ENCODE results near the gene C3orf33.

Gene C3orf33

GRCh38 chr3:155785662-155786295 is 20.3 kb downstream of the C3orf33 start:
- peak; percentile 74 for DNase-seq

- DNase-seq = no peak
Observed at GRCh38 chr3:155782390-155782953, 23.6 kb downstream of the C3orf33 start.

GRCh38 chr3:155780291-155780690 is 25.8 kb downstream of the C3orf33 start:
- no peak for DNase-seq

GRCh38 chr3:155778462-155778861 is 27.6 kb downstream of the C3orf33 start:
- DNase-seq = no peak

- DNase-seq = no peak
Observed at GRCh38 chr3:155772801-155773200, 33.3 kb downstream of the C3orf33 start.

GRCh38 chr3:155771126-155771525 is 35.0 kb downstream of the C3orf33 start:
- no peak for DNase-seq

GRCh38 chr3:155766206-155766605 is 39.9 kb downstream of the C3orf33 start:
- DNase-seq = no peak

- no peak for DNase-seq
Observed at GRCh38 chr3:155763870-155764463, 42.1 kb downstream of the C3orf33 start.

GRCh38 chr3:155760653-155761052 is 45.4 kb downstream of the C3orf33 start:
- no peak for DNase-seq

- DNase-seq = no peak
Observed at GRCh38 chr3:155757577-155757976, 48.5 kb downstream of the C3orf33 start.

- DNase-seq = peak; percentile 54
Observed at GRCh38 chr3:155753038-155753639, 52.9 kb downstream of the C3orf33 start.

GRCh38 chr3:155748611-155749365 is 57.3 kb downstream of the C3orf33 start:
- no peak for DNase-seq

- DNase-seq = peak; percentile 52
Observed at GRCh38 chr3:155747946-155748290, 58.2 kb downstream of the C3orf33 start.

GRCh38 chr3:155747286-155747945 is 58.7 kb downstream of the C3orf33 start:
- DNase-seq = peak; percentile 52

GRCh38 chr3:155746703-155747102 is 59.4 kb downstream of the C3orf33 start:
- peak; percentile 24 for DNase-seq

- DNase-seq = peak; percentile 86
Observed at GRCh38 chr3:155745795-155746550, 60.1 kb downstream of the C3orf33 start.

- peak; percentile 86 for DNase-seq
Observed at GRCh38 chr3:155744626-155745324, 61.3 kb downstream of the C3orf33 start, which contains the start of gene PLCH1. TSS of gene PLCH1 (minus strand) at chr3:155745071. CDS start at chr3:155704224, 40,847 bp downstream.

GRCh38 chr3:155744010-155744625 is 62.0 kb downstream of the C3orf33 start:
- DNase-seq = peak; percentile 87

GRCh38 chr3:155743606-155744005 is 62.5 kb downstream of the C3orf33 start:
- DNase-seq = peak; percentile 36

GRCh38 chr3:155742349-155742965 is 63.6 kb downstream of the C3orf33 start:
- DNase-seq = peak; percentile 10
